HUES6 (cell line): ENCODE results near the gene CHORDC1.
A peak's percentile ranks its signal among the peaks of the same experiment; 100 is the strongest.
"Not testable (repeated sequence)": the region's sequence is repeated elsewhere in the genome, so short reads cannot be mapped to it uniquely, and the experiment has no call there.

Source experiments
- H3K27ac ChIP-seq: 2 replicates; pipeline ENCODE4 v1.7.0; 2013; ENCODE audit warnings: low read depth, mild to moderate bottlenecking, low read length, inconsistent platforms
- H3K27me3 ChIP-seq: 2 replicates; pipeline ENCODE4 v1.6.1; 2013; ENCODE audit warnings: low read length; ENCODE audit not compliant: control insufficient read depth, insufficient read depth
- H3K36me3 ChIP-seq: 2 replicates; pipeline ENCODE4 v1.6.1; 2013; ENCODE audit warnings: low read length; ENCODE audit not compliant: control insufficient read depth, insufficient read depth
- H3K4me1 ChIP-seq: 2 replicates; pipeline ENCODE4 v1.6.1; 2013; ENCODE audit warnings: low read length; ENCODE audit not compliant: control insufficient read depth, insufficient read depth
- H3K4me3 ChIP-seq: 2 replicates; pipeline ENCODE4 v1.5.1; 2013; ENCODE audit warnings: low read depth, low read length
- H3K9ac ChIP-seq: one replicate; pipeline ENCODE4 v1.6.1; 2013; ENCODE audit warnings: mild to moderate bottlenecking, low read length
- H3K9me3 ChIP-seq: 2 replicates; pipeline ENCODE4 v1.6.1; 2013; ENCODE audit warnings: low read depth, low read length; ENCODE audit not compliant: control insufficient read depth, insufficient read depth

The CHORDC1 gene

GRCh38 chr11:90216611-90217010 lies 6.2 kb downstream of the CHORDC1 start:
- H3K4me3 ChIP-seq = no peak overlapping the region
- H3K27me3 ChIP-seq = no peaks in the 10 kb centered on the region
- peaks cover 20% of the 10 kb centered on the region; the same call in 1 of the 2 replicates for H3K9me3 ChIP-seq
- peaks cover 66% of the 10 kb centered on the region for H3K36me3 ChIP-seq
- no peak overlapping the region for H3K9ac ChIP-seq
- 0 out of 2 replicates have a peak overlapping the region, but pooled peaks have one; percentile 15 for H3K27ac ChIP-seq
- H3K4me1 ChIP-seq = peaks cover 17% of the 10 kb centered on the region; the same call in 1 of the 2 replicates

GRCh38 chr11:90213322-90213721 lies 9.5 kb downstream of the CHORDC1 start:
- no peaks in the 10 kb centered on the region for H3K9me3 ChIP-seq
- H3K4me3 ChIP-seq = no peak overlapping the region
- no peak overlapping the region for H3K9ac ChIP-seq
- H3K27me3 ChIP-seq = no peaks in the 10 kb centered on the region
- no peak overlapping the region for H3K27ac ChIP-seq
- peaks cover 8% of the 10 kb centered on the region; the same call in 1 of the 2 replicates for H3K4me1 ChIP-seq
- H3K36me3 ChIP-seq = peaks cover 79% of the 10 kb centered on the region

GRCh38 chr11:90208857-90209256 lies 14.0 kb downstream of the CHORDC1 start:
- H3K36me3 ChIP-seq = peaks cover 93% of the 10 kb centered on the region
- no peak overlapping the region for H3K4me3 ChIP-seq
- no peak overlapping the region for H3K9ac ChIP-seq
- H3K4me1 ChIP-seq = no peaks in the 10 kb centered on the region
- no peaks in the 10 kb centered on the region for H3K27me3 ChIP-seq
- H3K27ac ChIP-seq = no peak overlapping the region
- no peaks in the 10 kb centered on the region for H3K9me3 ChIP-seq

DNA sequence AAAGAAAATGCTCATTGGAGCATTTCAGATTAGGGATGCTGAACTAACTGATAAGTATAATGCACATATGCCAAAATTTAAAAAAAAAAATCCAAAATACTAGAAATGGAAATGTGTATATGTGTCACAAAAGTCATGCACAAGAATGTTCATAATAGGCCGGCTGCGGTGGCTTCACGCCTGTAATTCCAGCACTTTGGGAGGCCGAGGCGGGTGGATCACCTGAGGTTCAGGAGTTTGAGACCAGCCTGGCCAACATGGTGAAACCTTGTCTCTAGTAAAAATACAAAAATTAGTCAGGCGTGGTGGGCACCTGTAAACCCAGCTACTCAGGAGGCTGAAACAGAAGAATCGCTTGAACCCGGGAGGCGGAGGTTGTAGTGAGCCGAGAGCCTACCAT lies 14.9 kb downstream of the CHORDC1 start:
- H3K36me3 ChIP-seq = peaks cover 94% of the 10 kb centered on the region
- H3K9me3 ChIP-seq, H3K4me1 ChIP-seq, H3K9ac ChIP-seq, H3K4me3 ChIP-seq, H3K27me3 ChIP-seq, H3K27ac ChIP-seq: not testable (repeated sequence)

GRCh38 chr11:90204832-90205646 lies 17.8 kb downstream of the CHORDC1 start:
- Histone ChIP-seq H3K36me3 (peaks cover 89% of the 10 kb centered on the region), H3K4me1 (no peaks in the 10 kb centered on the region), H3K4me3 (no peak overlapping the region), H3K27ac (no peak overlapping the region), H3K9ac (no peak overlapping the region), H3K27me3 (no peaks in the 10 kb centered on the region), H3K9me3 (no peaks in the 10 kb centered on the region)

DNA sequence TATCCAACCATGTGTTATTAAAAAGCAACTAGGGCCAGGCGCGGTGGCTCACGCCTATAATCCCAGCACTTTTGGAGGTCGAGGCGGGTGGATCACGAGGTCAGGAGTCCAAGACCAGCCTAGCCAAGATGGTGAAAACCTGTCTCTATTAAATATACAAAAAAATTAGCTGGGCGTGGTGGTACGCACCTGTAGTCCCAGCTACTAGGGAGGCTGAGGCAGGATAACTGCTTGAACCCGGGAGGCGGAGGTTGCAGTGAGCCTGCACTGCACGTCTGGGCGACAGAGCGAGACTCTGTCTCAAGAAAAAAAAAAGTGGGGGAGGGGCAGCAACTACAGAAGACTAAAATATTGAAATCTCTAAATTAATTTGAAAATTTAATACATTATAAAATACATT lies 18.4 kb downstream of the CHORDC1 start:
- no peak overlapping the region for H3K9ac ChIP-seq
- H3K4me1 ChIP-seq = no peaks in the 10 kb centered on the region
- no peak overlapping the region for H3K4me3 ChIP-seq
- H3K9me3 ChIP-seq = no peaks in the 10 kb centered on the region
- no peak overlapping the region for H3K27ac ChIP-seq
- no peaks in the 10 kb centered on the region for H3K27me3 ChIP-seq
- peaks cover 86% of the 10 kb centered on the region for H3K36me3 ChIP-seq

GRCh38 chr11:90202342-90202741 lies 20.5 kb downstream of the CHORDC1 start:
- no peak overlapping the region for H3K9ac ChIP-seq
- no peaks in the 10 kb centered on the region for H3K4me1 ChIP-seq
- no peak overlapping the region for H3K4me3 ChIP-seq
- no peaks in the 10 kb centered on the region for H3K9me3 ChIP-seq
- H3K27me3 ChIP-seq = no peaks in the 10 kb centered on the region
- H3K36me3 ChIP-seq = peaks cover 72% of the 10 kb centered on the region
- no peak overlapping the region for H3K27ac ChIP-seq

DNA sequence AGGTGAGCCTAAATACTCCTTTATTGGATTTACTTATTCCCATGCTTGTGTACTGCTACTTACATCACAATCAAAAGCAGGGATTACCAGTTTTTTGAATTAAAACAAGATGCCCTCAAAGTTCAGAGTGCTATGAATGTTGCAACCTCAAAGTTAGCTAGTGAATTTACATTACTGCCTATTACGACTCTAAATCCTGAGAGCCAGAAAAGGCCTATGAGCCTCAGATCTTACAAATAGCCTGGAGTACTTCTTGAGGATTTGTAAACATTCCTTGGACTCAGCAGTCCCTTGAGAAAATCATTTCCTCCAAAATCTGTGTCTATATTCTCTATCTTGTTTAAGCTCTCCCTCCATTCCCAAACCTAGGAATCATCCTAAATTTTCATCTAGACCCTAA lies 25.5 kb downstream of the CHORDC1 start:
- H3K4me3 ChIP-seq = no peak overlapping the region
- H3K4me1 ChIP-seq = no peaks in the 10 kb centered on the region
- peaks cover 33% of the 10 kb centered on the region for H3K36me3 ChIP-seq
- H3K9me3 ChIP-seq = no peaks in the 10 kb centered on the region
- H3K27ac ChIP-seq = no peak overlapping the region
- no peaks in the 10 kb centered on the region for H3K27me3 ChIP-seq
- H3K9ac ChIP-seq = no peak overlapping the region

- H3K36me3 ChIP-seq = peaks cover 9% of the 10 kb centered on the region
- H3K27ac ChIP-seq = no peak overlapping the region
Observed at GRCh38 chr11:90192869-90193582, 29.8 kb downstream of the CHORDC1 start.

DNA sequence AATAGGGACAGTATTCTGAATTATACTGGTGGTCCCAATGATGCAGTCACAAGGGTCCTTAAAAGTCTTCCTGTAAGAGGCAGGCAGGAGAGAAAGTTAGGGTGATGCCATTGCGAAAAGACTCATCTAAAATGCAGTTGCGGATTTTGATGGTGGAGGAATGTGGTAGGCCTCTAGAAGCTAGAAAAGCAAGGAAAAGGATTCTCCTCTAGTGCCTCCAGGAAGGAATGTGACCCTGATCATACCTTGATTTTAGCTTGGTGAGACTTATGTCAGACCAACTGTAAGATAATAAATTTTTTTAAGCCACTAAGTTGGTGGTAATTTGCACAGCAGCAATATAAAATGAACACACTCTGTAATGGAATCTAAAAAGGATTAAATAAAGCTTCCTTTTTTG lies 33.8 kb downstream of the CHORDC1 start:
- 0 out of 2 replicates have a peak, but pooled peaks cover 3% of the 10 kb centered on the region for H3K36me3 ChIP-seq
- no peaks in the 10 kb centered on the region for H3K27me3 ChIP-seq
- H3K9me3 ChIP-seq = no peaks in the 10 kb centered on the region
- H3K27ac ChIP-seq = no peak overlapping the region
- H3K4me1 ChIP-seq = peaks cover 3% of the 10 kb centered on the region; the same call in 1 of the 2 replicates
- H3K4me3 ChIP-seq = no peak overlapping the region
- no peak overlapping the region for H3K9ac ChIP-seq

More at GRCh38 chr11:90192869-90193582, 29.8 kb downstream of the CHORDC1 start:
- Histone ChIP-seq H3K27me3 (no peaks in the 10 kb centered on the region), H3K9ac (no peak overlapping the region), H3K4me1 (peaks cover 3% of the 10 kb centered on the region; the same call in 1 of the 2 replicates), H3K4me3 (no peak overlapping the region), H3K9me3 (no peaks in the 10 kb centered on the region)

GRCh38 chr11:90187839-90188238 lies 35.0 kb downstream of the CHORDC1 start:
- no peaks in the 10 kb centered on the region for H3K36me3 ChIP-seq
- no peaks in the 10 kb centered on the region for H3K27me3 ChIP-seq
- no peak overlapping the region for H3K27ac ChIP-seq

More at GRCh38 chr11:90187839-90188238, 35.0 kb downstream of the CHORDC1 start:
- Histone ChIP-seq H3K9me3 (no peaks in the 10 kb centered on the region), H3K9ac (no peak overlapping the region), H3K4me3 (no peak overlapping the region), H3K4me1 (peaks cover 3% of the 10 kb centered on the region; the same call in 1 of the 2 replicates)
